GM23338 (cell line): Measurements from ENCODE around the gene EDARADD. TPM values are rescaled to one million over a fixed set of nuclear protein-coding genes. Genes with fewer than 3 reads are reported as not detected.

Experiments
- ATAC-seq: fragments of 200-7000 bp; cut with Tn5 transposase; 3 replicates; pipeline ENCODE4 v1.9.1; 2020
- DNase-seq: peaks from one replicate; pipeline ENCODE4 v3.0.0-alpha.2; 2015; ENCODE audit warnings: low spot score
- H2AFZ ChIP-seq: fragments of 200-600 bp; sonication (generic); 2 replicates; pipeline ENCODE4 v1.8.0; 2016; ENCODE audit warnings: antibody characterized with exemption, mild to moderate bottlenecking, moderate library complexity
- H3F3A ChIP-seq: fragments of 200-600 bp; sonication (generic); replicated peaks from 2 replicates; pipeline ENCODE4 v1.8.0; 2017; ENCODE audit warnings: antibody characterized with exemption, mixed run types, low read depth
- H3K27ac ChIP-seq: fragments of 200-600 bp; sonication (generic); 2 replicates; pipeline ENCODE4 v1.6.1; 2016; ENCODE audit warnings: low read depth
- H3K27me3 ChIP-seq: fragments of 200-600 bp; sonication (generic); 2 replicates; pipeline ENCODE4 v1.8.0; 2016; ENCODE audit warnings: mild to moderate bottlenecking, mixed run types, moderate library complexity; ENCODE audit not compliant: insufficient read depth
- H3K36me3 ChIP-seq: fragments of 200-600 bp; sonication (generic); 2 replicates; pipeline ENCODE4 v1.8.0; 2016; ENCODE audit warnings: mild to moderate bottlenecking; ENCODE audit not compliant: insufficient read depth
- H3K4me1 ChIP-seq: fragments of 200-600 bp; sonication (generic); 2 replicates; pipeline ENCODE4 v1.8.0; 2016; ENCODE audit warnings: mild to moderate bottlenecking, moderate library complexity; ENCODE audit not compliant: insufficient read depth
- H3K4me2 ChIP-seq: fragments of 200-600 bp; sonication (generic); 2 replicates; pipeline ENCODE4 v1.7.1; 2017; ENCODE audit warnings: mixed run types
- H3K4me3 ChIP-seq: fragments of 200-600 bp; sonication (generic); 2 replicates; pipeline ENCODE4 v1.6.1; 2016; ENCODE audit warnings: mixed run types
- H3K79me2 ChIP-seq: fragments of 200-600 bp; sonication (generic); replicated peaks from 2 replicates; pipeline ENCODE4 v1.8.0; 2017; ENCODE audit warnings: mild to moderate bottlenecking; ENCODE audit not compliant: insufficient read depth
- H3K9me2 ChIP-seq: fragments of 200-600 bp; sonication (generic); 2 replicates; pipeline ENCODE4 v1.8.0; 2017; ENCODE audit not compliant: insufficient read depth
- H4K20me1 ChIP-seq: fragments of 200-600 bp; sonication (generic); replicated peaks from 2 replicates; pipeline ENCODE4 v1.8.0; 2017; ENCODE audit warnings: mild to moderate bottlenecking; ENCODE audit not compliant: insufficient read depth
- H3K27ac Mint-ChIP-seq: 2 replicates; pipeline ENCODE4 v1.8.0; 2020; ENCODE audit warnings: inconsistent platforms, mild to moderate bottlenecking, moderate library complexity, mixed read lengths
- H3K27me3 Mint-ChIP-seq: 3 replicates; pipeline ENCODE4 v1.8.0; 2022; ENCODE audit warnings: low read depth, mild to moderate bottlenecking, moderate library complexity, mixed read lengths, inconsistent platforms; ENCODE audit not compliant: insufficient read depth, poor library complexity
- H3K36me3 Mint-ChIP-seq: 3 replicates; pipeline ENCODE4 v1.8.0; 2021; ENCODE audit warnings: low read depth, mild to moderate bottlenecking, inconsistent platforms, moderate library complexity, mixed read lengths
- H3K4me1 Mint-ChIP-seq: 3 replicates; pipeline ENCODE4 v1.8.0; 2020; ENCODE audit warnings: mild to moderate bottlenecking, inconsistent platforms, mixed read lengths
- H3K4me3 Mint-ChIP-seq: 3 replicates; pipeline ENCODE4 v1.8.0; 2021; ENCODE audit warnings: moderate library complexity, mild to moderate bottlenecking, inconsistent platforms, mixed read lengths
- H3K9me3 Mint-ChIP-seq: 3 replicates; pipeline ENCODE4 v1.8.0; 2020; ENCODE audit warnings: moderate library complexity, mild to moderate bottlenecking, inconsistent platforms, mixed read lengths
- EZH2 ChIP-seq: fragments of 200-600 bp; sonication (generic); IDR thresholded peaks from one replicate; pipeline ENCODE4 v1.8.0; 2017; ENCODE audit warnings: antibody characterized with exemption, mild to moderate bottlenecking, low read depth; ENCODE audit not compliant: unreplicated experiment
- EZH2phosphoT487 ChIP-seq: fragments of 200-600 bp; sonication (generic); IDR thresholded peaks from one replicate; pipeline ENCODE4 v1.8.1; 2018; ENCODE audit warnings: antibody characterized with exemption; ENCODE audit not compliant: unreplicated experiment
- NANOG ChIP-seq: IDR thresholded peaks from 2 replicates; pipeline ENCODE4 v1.6.1; 2016; ENCODE audit warnings: antibody characterized with exemption, borderline replicate concordance
- STAT1 ChIP-seq: IDR thresholded peaks from one replicate; pipeline ENCODE4 v1.6.1; 2016; ENCODE audit warnings: antibody characterized with exemption; ENCODE audit not compliant: unreplicated experiment
- ZNF114 ChIP-seq: fragments of 250-450 bp; sonication (Bioruptor Pico); IDR thresholded peaks from 2 replicates; pipeline ENCODE4 v1.5.0; 2020; ENCODE audit warnings: mild to moderate bottlenecking, moderate library complexity
- ZNF331 ChIP-seq: fragments of 250-450 bp; sonication (Bioruptor Pico); IDR thresholded peaks from 2 replicates; pipeline ENCODE4 v1.5.0; 2020; ENCODE audit warnings: low read depth, mild to moderate bottlenecking, moderate library complexity
- polyA plus RNA-seq: library from polyadenylated mRNA; unstranded; fragments of >200 nt; fragmentation: Nextera tagmentation; extraction: Ambion mirVana; gene quantifications from 2 replicates; pipeline ENCODE4 v1.2.1, GENCODE V29; 2016
- total RNA-seq: library from RNA; depleted of rRNA; stranded (reverse); fragments of >200 nt; shearing (Covaris generic); gene quantifications from 2 replicates; pipeline ENCODE4 v1.2.3, GENCODE V29; 2014
- TF ChIP-seq, protein P1 (sequence below): IDR thresholded peaks from one replicate; pipeline ENCODE4 v1.6.1; 2018; ENCODE audit warnings: antibody characterized with exemption; ENCODE audit not compliant: unreplicated experiment
- TF ChIP-seq, protein P2 (sequence below): fragments of 250-450 bp; sonication (Bioruptor Pico); IDR thresholded peaks from 2 replicates; pipeline ENCODE4 v1.5.0; 2020; ENCODE audit warnings: mild to moderate bottlenecking, moderate library complexity
- TF ChIP-seq, protein P3 (sequence below), 2 experiments: fragments of 200-600 bp in 1 of 2; sonication (generic) in 1 of 2; conservative IDR thresholded peaks; 2 replicates each; pipeline versions ENCODE4 v1.5.1 to v1.6.1; 2016 to 2017; ENCODE audit warnings: antibody characterized with exemption in 2 of 2, low read depth in 2 of 2, mild to moderate bottlenecking in 2 of 2, moderate library complexity in 1 of 2

EDARADD gene
- total and polyA plus RNA-seq, 2 experiments from 2014 or later: 3.7 to 4.4 TPM

DNA sequence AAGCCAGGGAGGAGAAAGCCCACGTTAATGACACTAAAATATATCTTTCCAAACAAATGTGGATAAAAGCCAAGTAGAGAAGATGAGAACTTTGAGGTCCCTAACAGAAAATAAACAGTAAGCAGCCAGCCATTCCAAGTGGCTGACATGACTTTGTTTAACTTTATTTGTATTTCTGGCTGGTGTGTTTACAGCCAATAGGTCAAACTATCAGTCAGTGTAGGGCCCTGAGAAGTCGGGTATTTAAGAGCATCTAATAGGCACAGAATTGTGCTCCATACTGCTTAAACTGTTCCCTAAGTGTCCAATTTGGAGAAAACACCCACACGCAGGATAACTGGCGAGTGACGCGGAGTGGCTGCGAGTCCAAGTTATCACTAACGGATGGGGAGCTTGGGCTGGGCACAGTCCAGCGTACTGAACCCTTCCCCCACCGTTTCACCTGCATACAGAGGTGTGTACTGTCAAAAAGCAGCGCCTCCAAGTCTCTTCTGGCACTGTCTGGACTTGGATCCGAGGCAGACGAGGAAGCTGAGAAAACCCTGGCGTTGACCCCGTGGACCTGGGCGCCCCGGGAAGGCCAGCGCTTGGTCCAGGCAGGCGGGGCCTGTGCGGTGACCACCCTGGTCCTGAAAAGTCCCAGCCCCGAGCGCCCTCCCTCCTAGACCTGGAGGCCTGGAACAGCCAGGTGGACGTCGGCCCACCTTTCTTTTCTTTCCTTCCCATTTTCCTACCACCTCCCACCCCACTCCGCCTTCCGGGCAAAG, 129.0 kb downstream of the EDARADD start:
- no peak overlapping the region for H3K27ac Mint-ChIP-seq
- Histone ChIP-seq H3K4me3 (peak overlapping the region; percentile 77), H4K20me1 (no peaks in the 10 kb centered on the region), H3K79me2 (no peaks in the 10 kb centered on the region), H3K27me3 (peaks cover 33% of the 10 kb centered on the region), H3K9me2 (no peaks in the 10 kb centered on the region), H3K4me2 (peak overlapping the region; percentile 85), H3K36me3 (no peaks in the 10 kb centered on the region; the same call in 1 of the 2 replicates), H2AFZ (peak overlapping the region; percentile 92), H3K4me1 (peaks cover 7% of the 10 kb centered on the region; the same call in 1 of the 2 replicates), H3F3A (no peaks in the 10 kb centered on the region), H3K27ac (no peak overlapping the region)
- peaks cover 10% of the 10 kb centered on the region for H3K27me3 Mint-ChIP-seq
- H3K36me3 Mint-ChIP-seq: no peaks in the 10 kb centered on the region
- ATAC-seq (peak; percentile 66), DNase-seq (peak; percentile 48)
- no peak for TF ChIP-seq ZNF114 (CRISPR knock-in tag)
- TF ChIP-seq STAT1: no peak
- no peak for TF ChIP-seq EZH2
- no peak for TF ChIP-seq ZNF331
- TF ChIP-seq, protein P1, sequence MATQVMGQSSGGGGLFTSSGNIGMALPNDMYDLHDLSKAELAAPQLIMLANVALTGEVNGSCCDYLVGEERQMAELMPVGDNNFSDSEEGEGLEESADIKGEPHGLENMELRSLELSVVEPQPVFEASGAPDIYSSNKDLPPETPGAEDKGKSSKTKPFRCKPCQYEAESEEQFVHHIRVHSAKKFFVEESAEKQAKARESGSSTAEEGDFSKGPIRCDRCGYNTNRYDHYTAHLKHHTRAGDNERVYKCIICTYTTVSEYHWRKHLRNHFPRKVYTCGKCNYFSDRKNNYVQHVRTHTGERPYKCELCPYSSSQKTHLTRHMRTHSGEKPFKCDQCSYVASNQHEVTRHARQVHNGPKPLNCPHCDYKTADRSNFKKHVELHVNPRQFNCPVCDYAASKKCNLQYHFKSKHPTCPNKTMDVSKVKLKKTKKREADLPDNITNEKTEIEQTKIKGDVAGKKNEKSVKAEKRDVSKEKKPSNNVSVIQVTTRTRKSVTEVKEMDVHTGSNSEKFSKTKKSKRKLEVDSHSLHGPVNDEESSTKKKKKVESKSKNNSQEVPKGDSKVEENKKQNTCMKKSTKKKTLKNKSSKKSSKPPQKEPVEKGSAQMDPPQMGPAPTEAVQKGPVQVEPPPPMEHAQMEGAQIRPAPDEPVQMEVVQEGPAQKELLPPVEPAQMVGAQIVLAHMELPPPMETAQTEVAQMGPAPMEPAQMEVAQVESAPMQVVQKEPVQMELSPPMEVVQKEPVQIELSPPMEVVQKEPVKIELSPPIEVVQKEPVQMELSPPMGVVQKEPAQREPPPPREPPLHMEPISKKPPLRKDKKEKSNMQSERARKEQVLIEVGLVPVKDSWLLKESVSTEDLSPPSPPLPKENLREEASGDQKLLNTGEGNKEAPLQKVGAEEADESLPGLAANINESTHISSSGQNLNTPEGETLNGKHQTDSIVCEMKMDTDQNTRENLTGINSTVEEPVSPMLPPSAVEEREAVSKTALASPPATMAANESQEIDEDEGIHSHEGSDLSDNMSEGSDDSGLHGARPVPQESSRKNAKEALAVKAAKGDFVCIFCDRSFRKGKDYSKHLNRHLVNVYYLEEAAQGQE: peak; percentile 16
- H3K4me3 Mint-ChIP-seq: peak overlapping the region; percentile 89
- H3K4me1 Mint-ChIP-seq: peaks cover 7% of the 10 kb centered on the region
- H3K9me3 Mint-ChIP-seq: no peaks in the 10 kb centered on the region

DNA sequence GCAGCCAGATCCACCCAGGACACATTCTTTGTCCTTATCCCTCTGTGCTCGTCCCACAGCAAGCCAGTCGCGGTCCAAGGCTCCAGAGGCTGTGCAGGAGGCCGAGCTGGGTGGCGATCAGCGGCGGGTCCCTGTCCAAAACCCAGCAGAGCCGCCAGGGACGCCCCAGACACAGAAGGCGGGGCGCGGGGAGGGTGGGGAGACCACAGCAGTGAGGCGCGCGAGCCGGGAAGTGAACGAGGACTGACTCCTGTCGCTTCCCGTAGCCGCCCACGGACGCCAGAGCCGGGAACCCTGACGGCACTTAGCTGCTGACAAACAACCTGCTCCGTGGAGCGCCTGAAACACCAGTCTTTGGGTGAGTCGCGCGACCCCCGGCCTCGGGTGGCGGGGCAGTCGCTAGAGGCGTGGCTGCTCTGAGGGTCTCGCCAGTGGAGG, 129.6 kb downstream of the EDARADD start, which contains the start of gene LGALS8:
Gene LGALS8, plus strand, starts transcription at position 279 of the 438 bp plus-strand sequence. CDS start 2,089 bp downstream, outside the sequence.
- Histone ChIP-seq H3K4me3 (peak within 1 kb of the TSS; percentile 77), H3K4me1 (peaks cover 4% of the 10 kb centered on the region; the same call in 1 of the 2 replicates), H3K9me2 (no peaks in the 10 kb centered on the region), H3K27me3 (peaks cover 33% of the 10 kb centered on the region), H3K36me3 (no peaks in the 10 kb centered on the region; the same call in 1 of the 2 replicates), H3K4me2 (peak within 1 kb of the TSS; percentile 85), H4K20me1 (no peaks in the 10 kb centered on the region), H3F3A (no peaks in the 10 kb centered on the region), H2AFZ (peak within 1 kb of the TSS; percentile 92), H3K27ac (no peak within 1 kb of the TSS), H3K79me2 (no peaks in the 10 kb centered on the region)
- Mint-ChIP-seq H3K9me3 (no peaks in the 10 kb centered on the region), H3K4me1 (peaks cover 7% of the 10 kb centered on the region; the same call in 2 of the 3 replicates), H3K36me3 (no peaks in the 10 kb centered on the region), H3K27ac (0 out of 2 replicates have a peak within 1 kb of the TSS, but pooled peaks have one; percentile 10), H3K4me3 (peak within 1 kb of the TSS; percentile 89), H3K27me3 (peaks cover 10% of the 10 kb centered on the region)
- DNase-seq (peak; percentile 82), ATAC-seq (peak; percentile 86)
- TF ChIP-seq, protein P2, sequence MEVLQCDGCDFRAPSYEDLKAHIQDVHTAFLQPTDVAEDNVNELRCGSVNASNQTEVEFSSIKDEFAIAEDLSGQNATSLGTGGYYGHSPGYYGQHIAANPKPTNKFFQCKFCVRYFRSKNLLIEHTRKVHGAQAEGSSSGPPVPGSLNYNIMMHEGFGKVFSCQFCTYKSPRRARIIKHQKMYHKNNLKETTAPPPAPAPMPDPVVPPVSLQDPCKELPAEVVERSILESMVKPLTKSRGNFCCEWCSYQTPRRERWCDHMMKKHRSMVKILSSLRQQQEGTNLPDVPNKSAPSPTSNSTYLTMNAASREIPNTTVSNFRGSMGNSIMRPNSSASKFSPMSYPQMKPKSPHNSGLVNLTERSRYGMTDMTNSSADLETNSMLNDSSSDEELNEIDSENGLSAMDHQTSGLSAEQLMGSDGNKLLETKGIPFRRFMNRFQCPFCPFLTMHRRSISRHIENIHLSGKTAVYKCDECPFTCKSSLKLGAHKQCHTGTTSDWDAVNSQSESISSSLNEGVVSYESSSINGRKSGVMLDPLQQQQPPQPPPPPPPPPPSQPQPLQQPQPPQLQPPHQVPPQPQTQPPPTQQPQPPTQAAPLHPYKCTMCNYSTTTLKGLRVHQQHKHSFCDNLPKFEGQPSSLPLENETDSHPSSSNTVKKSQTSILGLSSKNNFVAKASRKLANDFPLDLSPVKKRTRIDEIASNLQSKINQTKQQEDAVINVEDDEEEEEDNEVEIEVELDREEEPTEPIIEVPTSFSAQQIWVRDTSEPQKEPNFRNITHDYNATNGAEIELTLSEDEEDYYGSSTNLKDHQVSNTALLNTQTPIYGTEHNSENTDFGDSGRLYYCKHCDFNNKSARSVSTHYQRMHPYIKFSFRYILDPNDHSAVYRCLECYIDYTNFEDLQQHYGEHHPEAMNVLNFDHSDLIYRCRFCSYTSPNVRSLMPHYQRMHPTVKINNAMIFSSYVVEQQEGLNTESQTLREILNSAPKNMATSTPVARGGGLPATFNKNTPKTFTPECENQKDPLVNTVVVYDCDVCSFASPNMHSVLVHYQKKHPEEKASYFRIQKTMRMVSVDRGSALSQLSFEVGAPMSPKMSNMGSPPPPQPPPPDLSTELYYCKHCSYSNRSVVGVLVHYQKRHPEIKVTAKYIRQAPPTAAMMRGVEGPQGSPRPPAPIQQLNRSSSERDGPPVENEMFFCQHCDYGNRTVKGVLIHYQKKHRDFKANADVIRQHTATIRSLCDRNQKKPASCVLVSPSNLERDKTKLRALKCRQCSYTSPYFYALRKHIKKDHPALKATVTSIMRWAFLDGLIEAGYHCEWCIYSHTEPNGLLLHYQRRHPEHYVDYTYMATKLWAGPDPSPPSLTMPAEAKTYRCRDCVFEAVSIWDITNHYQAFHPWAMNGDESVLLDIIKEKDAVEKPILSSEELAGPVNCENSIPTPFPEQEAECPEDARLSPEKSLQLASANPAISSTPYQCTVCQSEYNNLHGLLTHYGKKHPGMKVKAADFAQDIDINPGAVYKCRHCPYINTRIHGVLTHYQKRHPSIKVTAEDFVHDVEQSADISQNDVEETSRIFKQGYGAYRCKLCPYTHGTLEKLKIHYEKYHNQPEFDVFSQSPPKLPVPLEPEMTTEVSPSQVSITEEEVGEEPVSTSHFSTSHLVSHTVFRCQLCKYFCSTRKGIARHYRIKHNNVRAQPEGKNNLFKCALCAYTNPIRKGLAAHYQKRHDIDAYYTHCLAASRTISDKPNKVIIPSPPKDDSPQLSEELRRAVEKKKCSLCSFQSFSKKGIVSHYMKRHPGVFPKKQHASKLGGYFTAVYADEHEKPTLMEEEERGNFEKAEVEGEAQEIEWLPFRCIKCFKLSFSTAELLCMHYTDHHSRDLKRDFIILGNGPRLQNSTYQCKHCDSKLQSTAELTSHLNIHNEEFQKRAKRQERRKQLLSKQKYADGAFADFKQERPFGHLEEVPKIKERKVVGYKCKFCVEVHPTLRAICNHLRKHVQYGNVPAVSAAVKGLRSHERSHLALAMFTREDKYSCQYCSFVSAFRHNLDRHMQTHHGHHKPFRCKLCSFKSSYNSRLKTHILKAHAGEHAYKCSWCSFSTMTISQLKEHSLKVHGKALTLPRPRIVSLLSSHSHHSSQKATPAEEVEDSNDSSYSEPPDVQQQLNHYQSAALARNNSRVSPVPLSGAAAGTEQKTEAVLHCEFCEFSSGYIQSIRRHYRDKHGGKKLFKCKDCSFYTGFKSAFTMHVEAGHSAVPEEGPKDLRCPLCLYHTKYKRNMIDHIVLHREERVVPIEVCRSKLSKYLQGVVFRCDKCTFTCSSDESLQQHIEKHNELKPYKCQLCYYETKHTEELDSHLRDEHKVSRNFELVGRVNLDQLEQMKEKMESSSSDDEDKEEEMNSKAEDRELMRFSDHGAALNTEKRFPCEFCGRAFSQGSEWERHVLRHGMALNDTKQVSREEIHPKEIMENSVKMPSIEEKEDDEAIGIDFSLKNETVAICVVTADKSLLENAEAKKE (CRISPR knock-in tag): no peak
- no peak for TF ChIP-seq EZH2phosphoT487
- no peak for TF ChIP-seq ZNF331
- TF ChIP-seq, protein P3, sequence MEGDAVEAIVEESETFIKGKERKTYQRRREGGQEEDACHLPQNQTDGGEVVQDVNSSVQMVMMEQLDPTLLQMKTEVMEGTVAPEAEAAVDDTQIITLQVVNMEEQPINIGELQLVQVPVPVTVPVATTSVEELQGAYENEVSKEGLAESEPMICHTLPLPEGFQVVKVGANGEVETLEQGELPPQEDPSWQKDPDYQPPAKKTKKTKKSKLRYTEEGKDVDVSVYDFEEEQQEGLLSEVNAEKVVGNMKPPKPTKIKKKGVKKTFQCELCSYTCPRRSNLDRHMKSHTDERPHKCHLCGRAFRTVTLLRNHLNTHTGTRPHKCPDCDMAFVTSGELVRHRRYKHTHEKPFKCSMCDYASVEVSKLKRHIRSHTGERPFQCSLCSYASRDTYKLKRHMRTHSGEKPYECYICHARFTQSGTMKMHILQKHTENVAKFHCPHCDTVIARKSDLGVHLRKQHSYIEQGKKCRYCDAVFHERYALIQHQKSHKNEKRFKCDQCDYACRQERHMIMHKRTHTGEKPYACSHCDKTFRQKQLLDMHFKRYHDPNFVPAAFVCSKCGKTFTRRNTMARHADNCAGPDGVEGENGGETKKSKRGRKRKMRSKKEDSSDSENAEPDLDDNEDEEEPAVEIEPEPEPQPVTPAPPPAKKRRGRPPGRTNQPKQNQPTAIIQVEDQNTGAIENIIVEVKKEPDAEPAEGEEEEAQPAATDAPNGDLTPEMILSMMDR (conservative IDR thresholded peaks at IDR 0.05; ENCODE audit: low read depth in 2 of 2): no peak
- TF ChIP-seq NANOG: no peak
- TF ChIP-seq ZNF114 (CRISPR knock-in tag): no peak
